ENCODE data around the gene SNX25.

Gene SNX25

DNA sequence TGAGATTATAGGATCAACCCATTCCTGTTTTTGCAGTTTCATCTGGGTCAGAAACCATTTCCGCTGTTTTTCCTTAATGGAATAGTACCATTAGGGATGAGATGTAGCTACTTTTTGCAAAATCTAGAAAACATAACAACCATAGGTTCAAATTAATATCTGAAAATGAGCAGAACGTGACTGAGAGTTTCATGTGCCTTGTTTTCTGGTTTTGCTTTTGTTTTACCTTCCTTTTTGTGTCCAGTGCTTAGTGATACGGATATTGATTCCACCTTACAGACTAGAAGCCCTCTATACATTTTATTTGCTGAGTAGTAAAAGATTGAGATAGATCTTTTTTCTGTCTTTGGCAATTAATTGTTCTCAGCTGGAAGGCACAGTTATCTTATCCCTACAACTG lies 46.5 kb downstream of the SNX25 start:
- no peak for ATAC-seq
- TF ChIP-seq ESRRG (CRISPR knock-in tag; IDR thresholded peaks at IDR 0.05) (no peak), ZNF8 (CRISPR knock-in tag; IDR thresholded peaks at IDR 0.05) (no peak), CSDC2 (CRISPR knock-in tag; IDR thresholded peaks at IDR 0.05) (no peak), PPARA (CRISPR knock-in tag; IDR thresholded peaks at IDR 0.05; ENCODE audit: borderline replicate concordance) (no peak), ZFP30 (CRISPR knock-in tag; IDR thresholded peaks at IDR 0.05) (no peak), ZFP3 (CRISPR knock-in tag; IDR thresholded peaks at IDR 0.05) (no peak), GLIS3 (CRISPR knock-in tag; IDR thresholded peaks at IDR 0.05) (no peak), RARB (CRISPR knock-in tag; IDR thresholded peaks at IDR 0.05) (no peak), TCF4 (CRISPR knock-in tag; IDR thresholded peaks at IDR 0.05; ENCODE audit: borderline replicate concordance) (no peak), ZNF565 (CRISPR knock-in tag; conservative IDR thresholded peaks at IDR 0.05; ENCODE audit: low read depth) (no peak), BACH2 (CRISPR knock-in tag; IDR thresholded peaks at IDR 0.05; ENCODE audit: borderline replicate concordance) (no peak), ARNTL (CRISPR knock-in tag; IDR thresholded peaks at IDR 0.05; ENCODE audit: borderline replicate concordance, low read depth) (no peak), ZC3H10 (CRISPR knock-in tag; IDR thresholded peaks at IDR 0.05) (no peak), ZNF70 (CRISPR knock-in tag; IDR thresholded peaks at IDR 0.05) (no peak)
- TF ChIP-seq, protein P1, sequence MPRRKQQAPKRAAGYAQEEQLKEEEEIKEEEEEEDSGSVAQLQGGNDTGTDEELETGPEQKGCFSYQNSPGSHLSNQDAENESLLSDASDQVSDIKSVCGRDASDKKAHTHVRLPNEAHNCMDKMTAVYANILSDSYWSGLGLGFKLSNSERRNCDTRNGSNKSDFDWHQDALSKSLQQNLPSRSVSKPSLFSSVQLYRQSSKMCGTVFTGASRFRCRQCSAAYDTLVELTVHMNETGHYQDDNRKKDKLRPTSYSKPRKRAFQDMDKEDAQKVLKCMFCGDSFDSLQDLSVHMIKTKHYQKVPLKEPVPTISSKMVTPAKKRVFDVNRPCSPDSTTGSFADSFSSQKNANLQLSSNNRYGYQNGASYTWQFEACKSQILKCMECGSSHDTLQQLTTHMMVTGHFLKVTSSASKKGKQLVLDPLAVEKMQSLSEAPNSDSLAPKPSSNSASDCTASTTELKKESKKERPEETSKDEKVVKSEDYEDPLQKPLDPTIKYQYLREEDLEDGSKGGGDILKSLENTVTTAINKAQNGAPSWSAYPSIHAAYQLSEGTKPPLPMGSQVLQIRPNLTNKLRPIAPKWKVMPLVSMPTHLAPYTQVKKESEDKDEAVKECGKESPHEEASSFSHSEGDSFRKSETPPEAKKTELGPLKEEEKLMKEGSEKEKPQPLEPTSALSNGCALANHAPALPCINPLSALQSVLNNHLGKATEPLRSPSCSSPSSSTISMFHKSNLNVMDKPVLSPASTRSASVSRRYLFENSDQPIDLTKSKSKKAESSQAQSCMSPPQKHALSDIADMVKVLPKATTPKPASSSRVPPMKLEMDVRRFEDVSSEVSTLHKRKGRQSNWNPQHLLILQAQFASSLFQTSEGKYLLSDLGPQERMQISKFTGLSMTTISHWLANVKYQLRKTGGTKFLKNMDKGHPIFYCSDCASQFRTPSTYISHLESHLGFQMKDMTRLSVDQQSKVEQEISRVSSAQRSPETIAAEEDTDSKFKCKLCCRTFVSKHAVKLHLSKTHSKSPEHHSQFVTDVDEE (CRISPR knock-in tag; IDR thresholded peaks at IDR 0.05), result no peak
- TF ChIP-seq, protein P2, sequence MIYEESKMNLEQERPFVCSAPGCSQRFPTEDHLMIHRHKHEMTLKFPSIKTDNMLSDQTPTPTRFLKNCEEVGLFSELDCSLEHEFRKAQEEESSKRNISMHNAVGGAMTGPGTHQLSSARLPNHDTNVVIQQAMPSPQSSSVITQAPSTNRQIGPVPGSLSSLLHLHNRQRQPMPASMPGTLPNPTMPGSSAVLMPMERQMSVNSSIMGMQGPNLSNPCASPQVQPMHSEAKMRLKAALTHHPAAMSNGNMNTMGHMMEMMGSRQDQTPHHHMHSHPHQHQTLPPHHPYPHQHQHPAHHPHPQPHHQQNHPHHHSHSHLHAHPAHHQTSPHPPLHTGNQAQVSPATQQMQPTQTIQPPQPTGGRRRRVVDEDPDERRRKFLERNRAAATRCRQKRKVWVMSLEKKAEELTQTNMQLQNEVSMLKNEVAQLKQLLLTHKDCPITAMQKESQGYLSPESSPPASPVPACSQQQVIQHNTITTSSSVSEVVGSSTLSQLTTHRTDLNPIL (CRISPR knock-in tag; IDR thresholded peaks at IDR 0.05; ENCODE audit: low read depth), result no peak
- TF ChIP-seq, protein P3, sequence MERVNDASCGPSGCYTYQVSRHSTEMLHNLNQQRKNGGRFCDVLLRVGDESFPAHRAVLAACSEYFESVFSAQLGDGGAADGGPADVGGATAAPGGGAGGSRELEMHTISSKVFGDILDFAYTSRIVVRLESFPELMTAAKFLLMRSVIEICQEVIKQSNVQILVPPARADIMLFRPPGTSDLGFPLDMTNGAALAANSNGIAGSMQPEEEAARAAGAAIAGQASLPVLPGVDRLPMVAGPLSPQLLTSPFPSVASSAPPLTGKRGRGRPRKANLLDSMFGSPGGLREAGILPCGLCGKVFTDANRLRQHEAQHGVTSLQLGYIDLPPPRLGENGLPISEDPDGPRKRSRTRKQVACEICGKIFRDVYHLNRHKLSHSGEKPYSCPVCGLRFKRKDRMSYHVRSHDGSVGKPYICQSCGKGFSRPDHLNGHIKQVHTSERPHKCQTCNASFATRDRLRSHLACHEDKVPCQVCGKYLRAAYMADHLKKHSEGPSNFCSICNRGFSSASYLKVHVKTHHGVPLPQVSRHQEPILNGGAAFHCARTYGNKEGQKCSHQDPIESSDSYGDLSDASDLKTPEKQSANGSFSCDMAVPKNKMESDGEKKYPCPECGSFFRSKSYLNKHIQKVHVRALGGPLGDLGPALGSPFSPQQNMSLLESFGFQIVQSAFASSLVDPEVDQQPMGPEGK (CRISPR knock-in tag; IDR thresholded peaks at IDR 0.05; ENCODE audit: borderline replicate concordance), result no peak

DNA sequence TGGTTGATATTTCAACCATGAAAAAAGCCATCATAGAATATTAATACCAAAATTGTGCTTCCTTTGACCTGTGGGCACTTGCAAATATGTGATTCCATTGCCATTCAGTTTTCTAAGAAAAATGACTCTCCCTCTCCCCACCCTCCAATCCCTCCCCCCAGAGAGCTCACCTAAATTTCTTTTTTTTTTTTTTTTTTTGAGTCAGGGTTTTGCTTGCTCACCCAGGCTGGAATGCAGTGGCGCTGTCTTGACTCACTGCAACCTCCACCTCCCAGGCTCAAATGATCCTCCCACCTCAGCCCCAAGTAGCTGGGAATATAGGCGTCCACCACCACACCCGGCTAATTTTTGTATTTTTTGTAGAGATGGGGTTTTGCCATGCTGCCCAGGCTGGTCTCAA lies 47.0 kb downstream of the SNX25 start:
- peak; percentile 50 for ATAC-seq
- TF ChIP-seq ARNTL (CRISPR knock-in tag; IDR thresholded peaks at IDR 0.05; ENCODE audit: borderline replicate concordance, low read depth), result no peak
- no peak for TF ChIP-seq OSR1 (CRISPR knock-in tag; IDR thresholded peaks at IDR 0.05)
- TF ChIP-seq, protein P1 (CRISPR knock-in tag; IDR thresholded peaks at IDR 0.05), result no peak
- no peak for TF ChIP-seq SNAI2 (CRISPR knock-in tag; IDR thresholded peaks at IDR 0.05)
- TF ChIP-seq PPARA (CRISPR knock-in tag; IDR thresholded peaks at IDR 0.05; ENCODE audit: borderline replicate concordance), result no peak
- no peak for TF ChIP-seq ISL1 (CRISPR knock-in tag; IDR thresholded peaks at IDR 0.05)
- no peak for TF ChIP-seq GLIS3 (CRISPR knock-in tag; IDR thresholded peaks at IDR 0.05)
- TF ChIP-seq ZNF8 (CRISPR knock-in tag; IDR thresholded peaks at IDR 0.05), result no peak
- no peak for TF ChIP-seq CSDC2 (CRISPR knock-in tag; IDR thresholded peaks at IDR 0.05)
- TF ChIP-seq, protein P4, sequence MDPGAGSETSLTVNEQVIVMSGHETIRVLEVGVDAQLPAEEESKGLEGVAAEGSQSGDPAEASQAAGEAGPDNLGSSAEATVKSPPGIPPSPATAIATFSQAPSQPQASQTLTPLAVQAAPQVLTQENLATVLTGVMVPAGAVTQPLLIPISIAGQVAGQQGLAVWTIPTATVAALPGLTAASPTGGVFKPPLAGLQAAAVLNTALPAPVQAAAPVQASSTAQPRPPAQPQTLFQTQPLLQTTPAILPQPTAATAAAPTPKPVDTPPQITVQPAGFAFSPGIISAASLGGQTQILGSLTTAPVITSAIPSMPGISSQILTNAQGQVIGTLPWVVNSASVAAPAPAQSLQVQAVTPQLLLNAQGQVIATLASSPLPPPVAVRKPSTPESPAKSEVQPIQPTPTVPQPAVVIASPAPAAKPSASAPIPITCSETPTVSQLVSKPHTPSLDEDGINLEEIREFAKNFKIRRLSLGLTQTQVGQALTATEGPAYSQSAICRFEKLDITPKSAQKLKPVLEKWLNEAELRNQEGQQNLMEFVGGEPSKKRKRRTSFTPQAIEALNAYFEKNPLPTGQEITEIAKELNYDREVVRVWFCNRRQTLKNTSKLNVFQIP (CRISPR knock-in tag; IDR thresholded peaks at IDR 0.05; ENCODE audit: borderline replicate concordance, low read depth), result no peak
- TF ChIP-seq TCF4 (CRISPR knock-in tag; IDR thresholded peaks at IDR 0.05; ENCODE audit: borderline replicate concordance), result no peak
